Activated T-helper 1 cell treated with anti-CD3 and anti-CD28 coated beads, Interleukin-12 subunit alpha, Interleukin-12 subunit beta, Interleukin-2, Interleukin-4 antibody, amounts not matched to agents 30 ng/mL and 10 ng/mL and 1 ng/mL, durations not matched to agents 14 hours and 24 hours and 36 hours (primary cell): ENCODE results near the gene FAM204A. TPM values are rescaled to one million over a fixed set of nuclear protein-coding genes. Genes with fewer than 3 reads are reported as not detected.

Experiments
- DNase-seq: peaks from one replicate; pipeline ENCODE4 v3.0.0; 2021; ENCODE audit warnings: low spot score
- H3K27ac Mint-ChIP-seq: one replicate; pipeline ENCODE4 v1.8.0; 2021; ENCODE audit warnings: mild to moderate bottlenecking, mixed read lengths
- H3K27me3 Mint-ChIP-seq: one replicate; pipeline ENCODE4 v1.8.0; 2022; ENCODE audit warnings: mild to moderate bottlenecking, moderate library complexity, mixed read lengths; ENCODE audit not compliant: insufficient read depth
- H3K36me3 Mint-ChIP-seq: one replicate; pipeline ENCODE4 v1.8.0; 2021; ENCODE audit warnings: low read depth, mixed read lengths
- H3K4me1 Mint-ChIP-seq: one replicate; pipeline ENCODE4 v1.8.0; 2021; ENCODE audit warnings: low read depth, mixed read lengths
- H3K4me3 Mint-ChIP-seq: one replicate; pipeline ENCODE4 v1.8.0; 2021; ENCODE audit warnings: mild to moderate bottlenecking, moderate library complexity, mixed read lengths
- H3K9me3 Mint-ChIP-seq: one replicate; pipeline ENCODE4 v1.8.0; 2021; ENCODE audit warnings: mixed read lengths
- intact Hi-C: fragments of 100-400 bp; cut with micrococcal nuclease; formaldehyde crosslinking; loops from one replicate; pipeline ENCODE4 v1.15.1; 2024
- total RNA-seq: library from RNA; stranded (reverse); gene quantifications from 2 replicates; pipeline ENCODE4 v1.2.3, GENCODE V29; 2022

The FAM204A gene
- total RNA-seq, 1 donor from 2014 or later = 63.3 TPM

DNA sequence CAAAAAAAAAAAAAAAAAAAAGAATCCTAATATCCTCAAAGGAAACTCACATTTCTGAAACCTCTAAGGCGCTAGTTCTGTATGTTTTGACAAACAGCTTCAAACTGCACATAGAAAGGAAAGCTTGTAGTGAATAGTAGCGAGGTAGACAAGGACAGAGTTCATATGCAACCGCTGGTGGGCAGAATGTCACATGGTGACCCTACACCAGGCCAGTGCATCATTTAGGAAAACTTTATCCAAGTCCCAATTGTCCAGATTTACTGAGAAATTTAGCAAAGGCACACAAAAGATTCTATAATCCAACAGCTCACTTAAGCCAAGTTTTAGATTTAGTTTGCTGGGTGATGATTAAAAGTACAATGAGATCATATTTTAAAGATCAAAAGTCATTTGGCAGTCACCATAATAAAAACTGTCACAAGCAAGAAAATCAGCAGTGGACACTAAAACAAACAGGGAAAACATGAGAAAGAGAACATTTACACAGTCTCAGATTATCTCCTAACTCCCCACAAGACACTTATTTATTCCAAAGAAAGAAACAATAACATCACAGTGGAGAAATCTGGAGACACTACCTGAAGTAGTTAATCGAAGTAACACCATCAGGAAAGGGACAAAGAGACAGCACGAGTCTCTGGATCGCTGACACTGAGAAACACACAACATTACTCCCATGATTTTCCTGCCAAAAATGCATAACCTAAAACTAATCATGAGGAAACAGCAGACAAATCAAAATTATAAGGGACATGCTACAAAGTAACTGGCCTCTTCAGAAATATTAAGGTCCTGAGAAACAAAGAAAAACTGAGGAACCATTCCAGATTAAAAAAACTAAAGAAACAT, 20.2 kb downstream of the FAM204A start:
- no peak for DNase-seq
- Mint-ChIP-seq H3K9me3 (no peaks in the 10 kb centered on the region), H3K27ac (no peak overlapping the region), H3K36me3 (peaks cover 29% of the 10 kb centered on the region), H3K27me3 (no peaks in the 10 kb centered on the region), H3K4me1 (no peaks in the 10 kb centered on the region), H3K4me3 (no peak overlapping the region)
- intact Hi-C loops = no loop called here

GRCh38 chr10:118315629-118316028, 26.5 kb downstream of the FAM204A start:
- H3K27ac Mint-ChIP-seq = no peak overlapping the region

GRCh38 chr10:118314882-118315281, 27.2 kb downstream of the FAM204A start:
- DNase-seq = no peak
- Mint-ChIP-seq H3K27ac (no peak overlapping the region), H3K4me1 (no peaks in the 10 kb centered on the region), H3K9me3 (no peaks in the 10 kb centered on the region), H3K36me3 (peaks cover 13% of the 10 kb centered on the region), H3K27me3 (no peaks in the 10 kb centered on the region), H3K4me3 (no peak overlapping the region)
- intact Hi-C loops = no loop called here

More at GRCh38 chr10:118315629-118316028, 26.5 kb downstream of the FAM204A start:
- H3K4me3 Mint-ChIP-seq = no peak overlapping the region
- peaks cover 12% of the 10 kb centered on the region for H3K36me3 Mint-ChIP-seq
- H3K27me3 Mint-ChIP-seq = no peaks in the 10 kb centered on the region
- intact Hi-C loops = no loop called here
- H3K9me3 Mint-ChIP-seq = no peaks in the 10 kb centered on the region
- DNase-seq = no peak
- H3K4me1 Mint-ChIP-seq = no peaks in the 10 kb centered on the region

GRCh38 chr10:118311505-118311904, 30.6 kb downstream of the FAM204A start:
- intact Hi-C loops = no loop called here
- H3K27me3 Mint-ChIP-seq = no peaks in the 10 kb centered on the region
- H3K4me3 Mint-ChIP-seq = no peak overlapping the region
- H3K27ac Mint-ChIP-seq = no peak overlapping the region
- H3K36me3 Mint-ChIP-seq = peaks cover 15% of the 10 kb centered on the region
- H3K4me1 Mint-ChIP-seq = no peaks in the 10 kb centered on the region
- no peak for DNase-seq
- H3K9me3 Mint-ChIP-seq = no peaks in the 10 kb centered on the region

GRCh38 chr10:118310822-118311221, 31.3 kb downstream of the FAM204A start:
- H3K27ac Mint-ChIP-seq = no peak overlapping the region
- H3K4me3 Mint-ChIP-seq = no peak overlapping the region
- H3K36me3 Mint-ChIP-seq = peaks cover 18% of the 10 kb centered on the region
- H3K9me3 Mint-ChIP-seq = no peaks in the 10 kb centered on the region
- DNase-seq = no peak
- intact Hi-C loops = no loop called here
- no peaks in the 10 kb centered on the region for H3K4me1 Mint-ChIP-seq
- H3K27me3 Mint-ChIP-seq = no peaks in the 10 kb centered on the region

DNA sequence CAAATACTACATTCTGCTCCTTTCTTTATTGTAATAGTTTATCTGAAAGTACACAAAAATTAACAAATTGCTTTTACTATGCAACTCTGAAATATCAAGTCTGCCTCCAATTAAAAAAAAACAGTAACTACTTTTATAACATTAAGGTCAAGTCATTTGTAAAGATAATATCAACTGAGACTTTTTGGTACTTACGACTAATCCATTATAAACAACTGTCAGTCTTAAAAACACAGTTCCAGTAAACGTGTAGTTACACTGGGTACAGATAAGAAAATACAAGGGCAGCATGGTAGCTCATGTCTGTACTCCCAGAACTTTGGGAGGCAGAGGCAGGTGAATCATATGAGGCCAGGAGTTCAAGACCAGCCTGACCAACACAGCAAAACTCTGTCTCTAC, 32.2 kb downstream of the FAM204A start:
- no peak for DNase-seq
- Mint-ChIP-seq H3K9me3 (no peaks in the 10 kb centered on the region), H3K4me1 (no peaks in the 10 kb centered on the region), H3K27ac (no peak overlapping the region), H3K4me3 (no peak overlapping the region), H3K36me3 (peaks cover 20% of the 10 kb centered on the region), H3K27me3 (no peaks in the 10 kb centered on the region)
- intact Hi-C loops = no loop called here

DNA sequence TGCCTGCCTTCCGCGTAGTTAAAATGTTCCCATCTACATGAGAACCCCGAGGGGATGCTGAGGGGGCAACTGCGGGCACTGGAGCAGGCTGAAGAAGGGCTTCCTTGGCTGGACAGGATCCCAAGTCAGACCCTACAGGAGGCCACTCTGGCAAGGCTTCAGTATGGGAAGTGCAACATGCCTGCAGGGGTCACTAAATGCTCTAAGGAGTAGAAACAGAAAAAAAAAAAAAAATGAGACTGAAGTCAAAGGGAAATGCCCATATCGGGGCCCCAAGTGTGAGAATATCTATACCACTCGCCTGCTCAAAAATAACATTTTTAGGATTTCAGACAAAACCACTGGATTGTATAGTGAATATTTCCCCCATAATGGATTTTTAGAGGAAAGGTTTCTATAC, 33.5 kb downstream of the FAM204A start:
- Mint-ChIP-seq H3K4me3 (no peak overlapping the region), H3K4me1 (no peaks in the 10 kb centered on the region), H3K36me3 (peaks cover 27% of the 10 kb centered on the region), H3K27ac (no peak overlapping the region), H3K27me3 (no peaks in the 10 kb centered on the region), H3K9me3 (no peaks in the 10 kb centered on the region)
- intact Hi-C loops = no loop called here
- no peak for DNase-seq

DNA sequence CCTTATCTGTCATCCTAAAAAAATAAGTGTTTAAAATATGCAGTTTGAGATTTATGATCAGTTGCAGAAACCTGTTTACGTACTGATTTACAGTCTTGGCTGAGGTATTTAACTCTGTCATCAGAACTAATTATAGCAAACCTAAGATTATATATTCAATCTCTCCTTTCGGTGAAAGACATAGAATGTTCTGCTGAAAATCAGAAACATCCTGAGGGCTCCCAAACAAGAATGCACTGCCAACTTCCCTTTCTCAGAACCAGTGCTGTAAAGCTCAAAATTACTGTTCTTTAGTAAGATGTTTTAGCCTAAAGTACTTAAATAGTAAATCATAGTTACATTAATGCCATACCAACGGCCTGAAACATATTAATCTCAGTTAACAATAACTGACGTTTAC, 34.3 kb downstream of the FAM204A start:
- no peak for DNase-seq
- Mint-ChIP-seq H3K27ac (no peak overlapping the region), H3K4me1 (no peaks in the 10 kb centered on the region), H3K36me3 (peaks cover 27% of the 10 kb centered on the region), H3K4me3 (no peak overlapping the region), H3K9me3 (no peaks in the 10 kb centered on the region), H3K27me3 (no peaks in the 10 kb centered on the region)
- intact Hi-C loops = no loop called here

DNA sequence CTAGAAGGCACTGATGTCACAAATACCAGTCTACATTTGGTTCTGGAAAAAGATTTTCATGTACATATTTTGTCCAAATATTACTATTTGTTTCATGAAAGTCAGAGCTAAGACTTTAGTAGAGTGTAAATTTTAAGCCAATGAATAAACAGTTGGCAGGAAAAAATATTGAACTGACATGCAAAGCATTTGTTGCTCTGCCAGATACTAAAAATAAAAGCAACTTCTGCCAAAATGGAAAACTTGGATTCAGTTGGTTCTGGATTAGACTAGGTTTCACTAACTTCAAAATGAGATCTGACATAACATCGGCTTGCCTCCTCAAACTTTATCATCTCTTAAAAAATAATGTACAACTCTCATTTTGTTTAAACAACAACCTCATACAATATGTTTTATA, 34.9 kb downstream of the FAM204A start:
- Mint-ChIP-seq H3K9me3 (no peaks in the 10 kb centered on the region), H3K36me3 (peaks cover 27% of the 10 kb centered on the region), H3K4me1 (no peaks in the 10 kb centered on the region), H3K4me3 (no peak overlapping the region), H3K27ac (no peak overlapping the region), H3K27me3 (no peaks in the 10 kb centered on the region)
- no peak for DNase-seq
- intact Hi-C loops = no loop called here

DNA sequence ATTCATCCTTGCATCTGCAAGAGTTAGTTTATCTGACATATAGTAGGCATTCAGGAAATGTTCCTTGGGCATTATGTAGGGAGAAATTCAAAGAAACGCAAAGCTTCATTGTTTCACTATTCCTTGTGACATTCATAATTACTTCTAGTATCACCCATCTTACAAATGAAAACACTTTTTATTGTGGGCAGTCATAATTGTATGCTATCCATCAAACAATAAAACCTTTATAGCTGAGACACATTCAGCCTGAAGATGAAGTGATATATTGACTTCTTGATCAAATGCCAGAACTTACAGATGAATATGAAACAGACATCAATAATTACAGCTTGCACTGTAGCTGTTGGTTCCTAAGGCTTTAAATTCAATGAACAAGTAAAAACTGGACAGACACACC, 36.4 kb downstream of the FAM204A start:
- H3K27me3 Mint-ChIP-seq = no peaks in the 10 kb centered on the region
- peaks cover 24% of the 10 kb centered on the region for H3K36me3 Mint-ChIP-seq
- H3K4me1 Mint-ChIP-seq = no peaks in the 10 kb centered on the region
- no peak overlapping the region for H3K27ac Mint-ChIP-seq
- no peak overlapping the region for H3K4me3 Mint-ChIP-seq
- no peaks in the 10 kb centered on the region for H3K9me3 Mint-ChIP-seq
- intact Hi-C loops = no loop called here
- DNase-seq = no peak

DNA sequence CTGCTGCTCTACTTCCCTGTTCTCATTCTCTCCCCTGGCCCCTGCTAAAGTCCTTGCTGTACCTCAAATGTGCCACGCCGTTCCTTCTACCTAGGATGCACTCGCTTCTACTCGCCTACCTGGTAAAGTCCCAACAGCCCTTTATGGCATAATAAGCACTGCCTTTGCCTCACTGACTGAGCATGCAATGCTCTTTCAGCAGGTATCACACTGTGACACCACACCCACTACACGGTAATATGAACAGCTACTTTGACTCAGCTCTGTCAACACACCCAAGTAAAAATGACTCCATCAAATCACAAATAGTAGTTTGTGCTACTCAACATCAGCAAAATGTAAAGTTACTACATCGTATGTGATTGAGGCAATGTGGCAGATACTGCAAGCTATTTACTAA, 37.6 kb downstream of the FAM204A start:
- intact Hi-C loops = no loop called here
- H3K4me3 Mint-ChIP-seq = no peak overlapping the region
- no peak overlapping the region for H3K27ac Mint-ChIP-seq
- H3K36me3 Mint-ChIP-seq = peaks cover 22% of the 10 kb centered on the region
- no peak for DNase-seq
- H3K4me1 Mint-ChIP-seq = no peaks in the 10 kb centered on the region
- H3K9me3 Mint-ChIP-seq = no peaks in the 10 kb centered on the region
- no peaks in the 10 kb centered on the region for H3K27me3 Mint-ChIP-seq

DNA sequence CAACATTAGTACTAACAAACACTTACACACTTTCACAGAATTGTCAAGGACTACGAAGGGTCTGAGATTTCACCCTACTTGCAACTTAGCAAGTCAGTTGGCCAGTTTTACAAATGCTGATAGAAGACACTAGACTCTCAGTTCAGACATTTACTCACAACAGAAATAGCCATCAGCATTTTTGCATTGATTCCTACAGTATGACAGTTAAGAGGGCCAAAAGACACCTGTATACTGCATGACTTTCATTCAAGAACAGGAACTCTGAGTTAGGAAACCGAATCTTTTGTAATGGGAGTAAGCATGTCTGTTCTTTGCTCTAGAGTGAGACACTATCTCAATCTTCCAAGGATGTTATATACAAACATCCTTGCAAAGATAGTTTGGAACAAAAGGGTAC, 40.9 kb downstream of the FAM204A start:
- Mint-ChIP-seq H3K9me3 (no peaks in the 10 kb centered on the region), H3K27ac (no peak overlapping the region), H3K36me3 (peaks cover 16% of the 10 kb centered on the region), H3K27me3 (no peaks in the 10 kb centered on the region), H3K4me3 (no peak overlapping the region), H3K4me1 (no peaks in the 10 kb centered on the region)
- DNase-seq = no peak
- intact Hi-C loops = no loop called here

GRCh38 chr10:118300320-118300719, 41.8 kb downstream of the FAM204A start:
- intact Hi-C loops = no loop called here
- Mint-ChIP-seq H3K4me3 (no peak overlapping the region), H3K36me3 (peaks cover 12% of the 10 kb centered on the region), H3K9me3 (no peaks in the 10 kb centered on the region), H3K27ac (no peak overlapping the region), H3K4me1 (no peaks in the 10 kb centered on the region), H3K27me3 (no peaks in the 10 kb centered on the region)
- no peak for DNase-seq

DNA sequence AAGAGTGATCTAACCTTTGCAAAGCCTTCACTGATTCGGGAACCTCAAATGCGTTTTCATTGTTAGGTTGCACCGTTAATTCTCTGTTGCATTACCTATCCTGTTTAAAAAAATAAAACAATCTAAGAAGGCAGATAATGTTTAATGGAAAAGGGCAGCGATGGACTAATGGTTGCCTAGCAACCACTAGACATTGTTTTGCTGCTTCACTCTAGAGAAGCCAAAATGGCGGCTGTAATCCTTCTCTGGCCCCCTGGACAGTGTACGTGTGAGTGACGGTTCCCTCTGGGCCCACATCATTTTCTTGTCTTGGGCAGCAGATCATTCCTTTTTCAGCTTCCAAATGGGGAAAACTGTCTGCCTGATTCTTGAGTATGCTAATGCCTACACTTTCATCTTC, 43.3 kb downstream of the FAM204A start:
- no peaks in the 10 kb centered on the region for H3K9me3 Mint-ChIP-seq
- no peak overlapping the region for H3K27ac Mint-ChIP-seq
- intact Hi-C loops = no loop called here
- H3K36me3 Mint-ChIP-seq = peaks cover 4% of the 10 kb centered on the region
- H3K4me1 Mint-ChIP-seq = no peaks in the 10 kb centered on the region
- no peak for DNase-seq
- no peak overlapping the region for H3K4me3 Mint-ChIP-seq
- H3K27me3 Mint-ChIP-seq = peaks cover under 1% of the 10 kb centered on the region
